GM21381 (cell line): ENCODE measurements around the gene EEF1A2.

Experiments
- ATAC-seq: cut with Tn5 transposase; IDR thresholded peaks from one replicate; pipeline ENCODE4 v1.9.1; 2021; ENCODE audit warnings: mild to moderate bottlenecking, moderate library complexity; ENCODE audit not compliant: unreplicated experiment

EEF1A2 gene

DNA sequence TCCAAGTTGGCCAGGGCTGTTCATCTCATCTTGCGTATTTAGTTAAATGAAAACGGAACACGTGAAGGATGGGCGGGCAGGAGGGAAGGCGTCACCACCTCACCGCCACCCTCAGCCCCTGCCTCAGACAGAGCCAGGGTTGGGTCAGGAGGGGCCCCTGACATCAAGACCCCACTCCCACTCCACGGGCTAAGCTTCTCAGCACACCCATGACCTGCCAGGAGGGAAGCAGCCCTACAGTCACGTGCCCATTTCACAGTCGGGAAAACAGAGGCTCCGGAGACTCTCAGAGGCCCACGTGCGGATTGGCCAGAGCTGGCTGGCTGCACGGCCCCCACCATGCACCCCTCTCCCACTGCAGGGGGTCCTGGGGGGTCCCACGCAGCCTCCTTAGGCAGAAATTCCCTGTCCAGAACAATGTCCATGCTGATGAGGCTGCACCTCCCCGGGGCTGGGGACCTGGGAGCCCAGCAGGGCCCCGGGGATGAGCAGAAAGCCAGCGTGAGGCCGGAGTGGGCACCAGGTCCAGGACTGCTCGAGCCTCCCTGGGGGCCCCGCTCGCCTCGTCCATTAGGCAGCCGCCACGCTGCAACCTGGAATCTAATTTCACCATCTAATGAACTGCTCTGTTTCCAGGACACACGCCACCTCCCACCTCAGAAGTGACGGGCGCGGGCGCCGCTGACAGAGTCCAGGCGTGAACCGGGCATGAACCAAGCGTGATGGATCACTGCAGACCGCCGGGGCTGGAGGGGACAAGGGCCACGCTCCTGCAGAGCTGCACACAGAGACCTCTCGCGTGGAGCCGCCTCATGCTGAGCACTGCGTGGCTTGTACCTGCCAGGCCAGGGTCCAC, 42.2 kb downstream of the EEF1A2 start:
- no peak for ATAC-seq

DNA sequence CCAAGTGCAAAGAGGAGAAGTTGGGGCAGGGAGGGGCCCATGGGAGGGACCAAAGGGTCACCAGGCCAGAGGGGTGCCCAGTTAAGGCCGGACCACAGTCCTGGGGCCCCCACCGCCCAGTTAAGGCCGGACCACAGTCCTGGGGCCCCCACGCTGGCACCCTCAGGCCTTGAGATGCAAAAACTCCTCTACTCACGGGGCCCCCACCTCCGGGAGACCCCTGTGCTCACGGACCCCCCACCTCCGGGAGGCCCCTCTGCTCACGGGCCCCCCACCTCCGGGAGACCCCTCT, 43.4 kb downstream of the EEF1A2 start:
- ATAC-seq, result no peak

DNA sequence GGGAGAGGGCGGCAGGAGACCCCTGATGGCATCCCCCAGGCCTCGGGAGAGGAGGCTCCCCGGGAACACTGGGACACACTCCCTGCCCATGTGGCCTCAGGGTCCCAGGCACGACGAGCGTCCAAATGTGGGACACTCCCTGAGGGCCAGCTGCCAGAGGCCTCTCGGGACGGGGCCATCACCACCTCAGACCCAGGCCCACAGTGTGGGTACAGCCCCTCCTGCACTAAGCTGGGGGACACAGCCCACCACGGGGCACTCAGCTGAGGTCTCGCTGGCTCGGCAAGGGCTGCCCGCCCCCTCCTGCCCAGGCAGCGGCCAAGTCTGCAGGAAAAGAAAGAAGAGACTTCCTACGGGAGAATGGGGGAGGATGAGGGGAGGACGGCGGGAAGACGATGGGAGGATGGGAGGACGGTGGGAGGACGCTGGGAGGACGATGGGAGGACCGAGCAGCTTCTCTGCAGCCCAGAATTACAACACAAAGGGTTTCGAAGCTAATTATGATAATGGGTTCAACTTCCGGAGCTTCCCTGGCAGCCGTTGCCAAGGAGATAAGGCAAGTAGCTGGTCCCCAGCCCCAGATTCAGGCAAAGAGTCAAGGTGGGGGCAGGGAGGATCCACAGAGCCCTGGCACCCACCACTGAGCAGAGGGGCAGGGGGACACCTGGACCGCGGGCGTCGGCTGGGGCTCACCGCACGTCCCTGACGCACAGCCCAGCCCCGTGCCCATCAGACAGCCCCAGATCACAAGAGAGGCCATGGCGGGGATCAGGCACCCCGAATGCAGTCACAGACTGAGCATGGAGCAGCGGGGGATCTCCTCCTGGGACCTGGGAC, 43.9 kb downstream of the EEF1A2 start:
- no peak for ATAC-seq

DNA sequence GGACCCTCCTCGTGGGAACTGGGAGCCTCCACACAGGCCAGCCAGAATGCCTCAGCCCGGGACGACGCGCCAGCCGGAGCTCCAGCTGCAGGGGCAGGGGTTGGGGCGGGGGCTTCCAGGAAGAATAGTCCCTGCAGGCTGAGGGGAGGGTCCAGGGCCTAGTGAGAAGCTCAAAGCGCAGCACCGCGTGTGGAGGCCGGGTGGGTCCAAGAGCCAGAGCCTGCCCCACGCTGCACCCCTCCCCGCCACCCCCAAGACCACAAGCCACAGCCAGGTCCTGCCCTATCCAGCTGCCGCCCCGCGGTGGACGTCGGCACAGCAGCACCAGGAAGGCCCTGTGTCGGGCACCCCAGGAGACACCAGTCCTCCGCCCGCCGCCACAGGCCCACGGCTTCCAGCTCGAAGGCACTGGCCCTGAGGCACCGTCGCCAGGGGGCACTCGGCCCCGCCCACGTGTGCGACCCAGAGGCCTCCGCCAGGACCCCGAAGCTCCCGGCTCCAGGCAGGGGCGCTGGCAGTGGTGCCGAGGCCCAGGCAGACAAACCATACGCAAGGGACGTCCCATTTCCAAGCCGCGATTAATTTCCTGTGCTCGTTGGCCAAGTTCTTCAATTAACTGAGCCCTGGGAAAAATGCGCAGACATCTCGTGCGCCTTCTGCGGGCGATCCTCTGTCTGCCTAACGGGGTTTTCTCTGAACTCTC, 45.9 kb downstream of the EEF1A2 start:
- no peak for ATAC-seq

DNA sequence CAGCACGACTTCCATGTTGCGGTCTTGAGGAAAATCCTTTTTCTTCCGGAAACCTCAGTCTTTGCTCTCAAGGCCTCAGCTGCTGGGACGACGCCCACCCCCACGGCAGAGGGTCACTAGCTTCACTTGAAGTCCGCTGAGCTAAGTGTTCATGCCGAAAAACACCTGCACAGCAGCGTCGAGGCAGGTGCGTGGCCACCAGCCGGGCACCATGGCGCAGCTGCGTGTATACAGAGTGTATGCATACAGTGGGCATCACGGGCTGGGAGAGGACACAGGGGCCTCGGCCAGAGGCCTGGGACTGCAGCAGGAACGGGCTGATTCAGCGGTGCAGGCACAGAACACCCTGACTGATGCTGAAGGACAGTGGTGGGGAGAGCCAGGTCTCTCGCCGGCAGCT, 46.5 kb downstream of the EEF1A2 start:
- ATAC-seq, result no peak

DNA sequence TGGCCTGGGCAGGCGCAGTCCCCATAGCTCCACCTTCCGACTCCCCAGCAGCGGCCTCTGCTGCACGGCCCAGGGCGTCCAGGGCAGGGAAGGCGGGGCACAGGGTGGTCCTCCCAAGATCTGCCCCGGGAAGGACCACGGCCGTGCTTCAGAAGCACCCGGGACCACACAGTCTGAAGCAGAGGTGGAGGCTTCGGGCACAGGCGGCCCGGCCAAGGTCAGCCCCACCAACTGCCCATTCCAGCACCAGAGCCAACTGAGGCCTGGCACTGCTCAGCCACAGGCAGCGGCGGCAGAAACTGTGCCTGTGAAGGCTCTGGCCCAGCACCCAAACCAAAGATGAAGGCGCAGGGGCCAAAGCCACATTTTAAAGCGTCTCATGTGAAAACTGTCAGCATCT, 47.1 kb downstream of the EEF1A2 start:
- ATAC-seq, result no peak

DNA sequence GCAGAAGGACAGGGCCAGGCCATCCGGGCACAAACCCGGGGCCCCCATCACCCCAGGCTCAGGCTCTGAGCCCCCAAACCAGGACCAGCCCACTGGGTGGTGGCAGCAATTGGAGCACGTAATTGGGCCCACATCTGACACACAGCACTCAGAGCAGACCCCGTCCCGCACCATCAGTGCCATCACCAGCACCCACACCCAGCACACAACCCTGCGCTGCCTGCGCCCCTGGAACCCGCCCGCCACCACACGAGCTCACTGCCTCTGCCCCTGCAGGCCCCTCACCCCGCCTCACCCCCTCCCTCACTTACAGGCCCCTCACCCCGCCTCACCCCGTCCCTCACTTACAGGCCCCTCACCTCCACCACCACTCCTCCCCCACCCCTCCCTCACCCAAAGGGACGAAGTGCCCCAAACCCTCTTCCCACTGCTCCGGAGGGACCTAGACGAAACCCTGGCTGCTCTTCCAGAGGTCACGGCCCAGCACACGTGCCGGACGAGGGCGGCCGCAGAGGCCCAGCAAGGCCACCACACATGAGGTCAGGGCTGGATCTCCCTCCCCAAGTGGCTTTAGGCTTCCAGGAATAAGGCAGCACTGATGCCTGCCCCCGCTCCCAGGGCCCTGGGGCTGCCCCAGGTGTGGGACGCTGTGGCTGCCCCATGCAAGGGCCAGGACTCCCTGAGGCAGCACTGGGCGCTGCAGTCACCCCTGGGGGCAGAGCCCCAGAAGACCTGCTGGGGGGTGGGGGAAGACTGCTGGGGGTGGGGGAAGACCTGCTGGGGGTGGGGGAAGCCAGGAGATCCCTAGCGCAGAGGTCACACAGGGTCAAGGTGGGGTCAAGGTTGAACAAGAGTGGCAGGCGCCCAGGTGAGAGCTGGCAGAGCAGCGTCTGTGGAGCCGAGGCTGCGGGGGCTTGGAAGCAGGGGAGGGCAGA, 48.8 kb downstream of the EEF1A2 start:
- no peak for ATAC-seq

DNA sequence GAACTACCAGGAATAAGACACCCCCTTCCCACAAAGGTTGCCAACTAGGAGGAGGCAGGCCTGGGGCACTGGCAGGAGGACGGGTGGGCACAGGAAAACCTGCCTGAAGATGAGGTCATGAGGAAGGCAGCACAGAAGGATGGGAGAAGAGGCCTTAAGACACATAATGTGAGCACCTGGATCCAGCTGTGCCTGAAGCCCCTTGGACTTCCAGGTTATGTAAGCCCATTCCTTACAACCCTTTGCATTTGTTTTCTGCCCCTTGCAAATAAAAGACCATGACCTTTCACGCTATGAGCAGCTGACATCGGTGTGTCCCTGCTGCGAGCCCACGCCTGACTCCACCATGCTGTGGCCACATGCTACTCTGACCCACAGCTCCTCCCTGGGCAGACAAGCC, 49.9 kb downstream of the EEF1A2 start:
- ATAC-seq, result no peak

GRCh38 chr20:63448031-63448430, 50.9 kb downstream of the EEF1A2 start:
- no peak for ATAC-seq

- ATAC-seq, result no peak
Observed at GRCh38 chr20:63447320-63447719, 51.6 kb downstream of the EEF1A2 start.

DNA sequence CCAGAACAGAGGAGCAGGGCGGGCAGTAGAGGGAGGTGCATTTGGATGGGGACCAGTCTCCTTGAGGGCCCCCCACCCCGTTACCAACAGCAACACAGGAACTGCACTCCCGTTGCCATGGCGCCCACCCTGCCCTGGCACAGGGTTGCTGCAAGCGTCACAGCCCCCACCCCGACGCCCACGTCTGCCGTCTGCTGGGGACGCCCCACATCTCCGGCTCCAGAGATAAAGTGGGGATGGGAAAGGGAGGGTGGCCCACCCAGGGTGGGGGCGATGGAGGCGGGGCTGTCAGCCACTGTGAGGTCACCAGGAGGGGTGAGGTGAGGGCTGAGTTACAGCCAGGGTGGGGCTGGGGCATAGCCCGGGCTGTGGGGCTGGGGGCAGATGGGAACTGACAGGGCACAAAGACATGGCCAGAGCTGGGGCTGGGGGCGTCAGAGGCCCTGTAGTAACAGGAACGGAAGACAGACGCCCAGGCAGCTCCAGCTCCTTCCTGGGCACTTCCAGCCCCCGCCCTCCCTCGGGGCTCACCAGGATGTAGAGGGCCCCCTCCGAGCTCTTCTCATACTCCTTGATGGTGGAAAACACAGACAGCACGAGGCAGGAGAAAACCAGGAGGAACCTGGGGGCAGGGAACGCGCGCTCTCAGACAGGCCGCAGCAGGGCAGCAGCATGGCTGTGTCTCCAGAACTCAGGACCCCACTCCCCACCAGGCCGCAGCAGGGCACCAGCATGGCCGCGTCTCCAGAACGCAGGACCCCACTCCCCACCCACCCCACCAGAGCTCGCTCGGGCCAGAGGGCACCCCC, 52.5 kb downstream of the EEF1A2 start:
- ATAC-seq, result no peak

DNA sequence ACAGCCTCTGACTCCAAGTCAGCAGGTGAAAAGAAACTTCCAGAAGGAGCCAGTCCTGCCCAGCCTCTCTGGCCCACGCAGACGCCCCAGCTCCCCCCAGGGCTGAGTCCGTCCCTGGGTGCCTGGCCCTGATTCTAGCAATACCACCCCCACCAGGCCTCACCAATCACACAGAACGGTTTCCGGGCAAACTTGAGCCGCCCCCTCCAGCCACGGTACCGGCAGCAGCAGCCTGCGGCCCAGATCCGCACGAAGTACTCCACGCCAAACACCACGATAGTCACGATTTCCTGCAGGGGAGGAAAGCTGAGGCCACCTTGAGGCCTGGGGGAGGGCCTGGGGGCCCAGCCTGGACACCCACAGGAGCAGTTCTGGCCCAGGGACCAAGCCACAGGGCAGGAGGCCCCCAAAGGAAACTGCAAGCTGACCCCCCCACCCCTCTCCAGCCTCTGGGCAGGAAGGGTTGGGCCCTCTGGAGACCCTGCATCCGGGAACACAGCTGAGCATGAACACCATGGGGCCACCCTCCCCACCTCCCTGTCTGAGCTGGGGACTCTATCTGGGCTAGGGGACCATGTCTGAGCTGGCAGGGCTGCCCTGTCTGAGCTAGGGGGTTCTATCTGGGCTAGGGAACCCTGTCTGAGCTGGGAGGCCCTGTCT, 53.7 kb downstream of the EEF1A2 start:
- ATAC-seq, result no peak

GRCh38 chr20:63444548-63444947, 54.3 kb downstream of the EEF1A2 start:
- no peak for ATAC-seq

GRCh38 chr20:63443606-63444395, 55.1 kb downstream of the EEF1A2 start:
- no peak for ATAC-seq

- no peak for ATAC-seq
Observed at GRCh38 chr20:63442100-63442493, 56.8 kb downstream of the EEF1A2 start.

DNA sequence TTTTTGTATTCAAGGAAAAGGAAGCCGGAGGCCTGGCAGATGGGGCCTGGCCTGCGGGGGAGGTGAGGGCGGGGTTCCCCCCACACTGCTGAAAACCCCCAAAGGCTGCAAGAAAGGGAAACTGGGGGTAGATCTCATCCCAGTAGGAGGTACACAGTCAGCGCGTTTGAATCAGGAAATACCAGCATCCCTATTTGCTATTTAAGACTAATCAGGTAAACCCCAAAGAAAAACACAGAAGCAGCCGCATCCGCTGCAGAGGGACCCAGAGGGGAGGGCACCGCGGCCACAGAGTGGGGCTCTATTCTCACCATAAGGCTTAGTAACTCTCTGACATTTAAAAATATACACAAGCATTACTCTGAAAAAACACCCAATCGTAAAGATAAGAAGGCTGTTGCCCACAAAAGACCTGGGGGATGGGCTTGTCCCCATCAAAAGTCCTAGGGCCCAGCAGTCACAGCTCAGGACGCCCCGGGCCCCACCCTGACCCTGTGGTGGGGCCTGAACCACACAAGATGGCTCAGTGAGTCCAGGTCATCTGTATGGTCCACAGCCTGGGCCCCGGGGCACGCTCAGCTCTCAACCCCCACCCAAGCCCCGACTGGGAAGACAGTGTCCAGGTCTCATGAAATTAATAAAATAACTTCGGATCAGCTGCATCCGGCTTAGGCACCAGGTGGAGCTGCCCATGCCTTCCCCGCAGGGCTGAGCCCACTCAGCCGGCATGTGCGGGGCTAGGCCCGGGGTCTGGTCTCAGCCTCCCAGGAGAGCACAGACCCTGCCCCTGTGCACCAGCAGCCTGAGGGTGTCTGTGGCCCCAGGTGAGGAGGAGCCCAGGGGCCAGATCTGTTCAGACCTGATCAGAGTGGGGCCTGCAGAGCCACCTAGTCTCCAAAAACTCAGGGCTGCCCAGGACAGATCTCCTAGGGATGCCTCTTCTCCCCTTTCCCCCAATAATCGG, 57.5 kb downstream of the EEF1A2 start:
- no peak for ATAC-seq

GRCh38 chr20:63440366-63440955, 58.4 kb downstream of the EEF1A2 start:
- no peak for ATAC-seq
